Naive thymus-derived CD4-positive, alpha-beta T cell (primary cell): ENCODE data around the gene ENDOV. TPM values are rescaled to one million over a fixed set of nuclear protein-coding genes. Genes with fewer than 3 reads are reported as not detected.
A peak's percentile ranks its signal among the peaks of the same experiment; 100 is the strongest.

Source experiments
- ATAC-seq: fragments of 150-1000 bp; cut with Tn5 transposase; 2 replicates; pipeline ENCODE4 v1.10.0; 2021; ENCODE audit warnings: mild to moderate bottlenecking, moderate library complexity
- CTCF ChIA-PET: fragments of 350-600 bp; sonication (Branson Sonifier 250); formaldehyde crosslinking; loops from one replicate; lab custom pipeline; 2021; ENCODE audit warnings: antibody characterized with exemption; lab: Charles Lee
- POLR2A ChIA-PET: fragments of 350-600 bp; sonication (Branson Sonifier 250); formaldehyde crosslinking; loops from one replicate; lab custom pipeline; 2021; ENCODE audit warnings: antibody characterized with exemption, inconsistent platforms; lab: Charles Lee
- DNase-seq, 9 donors: peaks; one replicate each; pipeline versions ENCODE4 v3.0.0 to v3.0.0-alpha.2; 2020 to 2022; ENCODE audit warnings: mixed read lengths in 1 of 9
- H3K27ac ChIP-seq: one replicate; pipeline ENCODE4 v1.7.0; 2013; ENCODE audit warnings: mild to moderate bottlenecking, low read depth, low read length, moderate library complexity
- H3K27me3 ChIP-seq, 2 donors: one replicate each; pipeline ENCODE4 v1.7.0; 2013; ENCODE audit warnings: low read length in 2 of 2, mild to moderate bottlenecking in 2 of 2, moderate library complexity in 2 of 2; ENCODE audit not compliant: control insufficient read depth in 2 of 2, insufficient read depth in 2 of 2
- H3K36me3 ChIP-seq, 3 experiments: 1 replicate in 2 of 3; 2 replicates in 1 of 3; pipeline ENCODE4 v1.7.0; 2013; ENCODE audit warnings: low read length in 3 of 3, mild to moderate bottlenecking in 3 of 3, moderate library complexity in 1 of 3; ENCODE audit not compliant: insufficient read depth in 3 of 3, control insufficient read depth in 2 of 3
- H3K4me1 ChIP-seq, 2 donors: one replicate each; pipeline ENCODE4 v1.7.0; 2013; ENCODE audit warnings: low read length in 2 of 2, mild to moderate bottlenecking in 2 of 2, moderate library complexity in 1 of 2; ENCODE audit not compliant: control insufficient read depth in 2 of 2, insufficient read depth in 2 of 2
- H3K4me3 ChIP-seq: 2 replicates; pipeline ENCODE4 v1.7.0; 2013; ENCODE audit warnings: mild to moderate bottlenecking, low read length
- H3K9me3 ChIP-seq, 3 experiments: 1 replicate in 2 of 3; 2 replicates in 1 of 3; pipeline ENCODE4 v1.7.0; 2013; ENCODE audit warnings: low read length in 3 of 3; ENCODE audit not compliant: control insufficient read depth in 2 of 3
- H3K27ac Mint-ChIP-seq, 9 donors: one replicate each; pipeline ENCODE4 v1.8.0; 2020 to 2022; ENCODE audit warnings: mixed read lengths in 9 of 9, mild to moderate bottlenecking in 8 of 9, moderate library complexity in 5 of 9, inconsistent platforms in 2 of 9
- H3K27me3 Mint-ChIP-seq, 5 donors: one replicate each; pipeline ENCODE4 v1.8.0; 2021 to 2022; ENCODE audit warnings: mixed read lengths in 5 of 5, mild to moderate bottlenecking in 1 of 5
- H3K36me3 Mint-ChIP-seq, 5 donors: one replicate each; pipeline ENCODE4 v1.8.0; 2020 to 2022; ENCODE audit warnings: mixed read lengths in 5 of 5, mild to moderate bottlenecking in 3 of 5, inconsistent platforms in 1 of 5
- H3K4me1 Mint-ChIP-seq, 7 donors: one replicate each; pipeline ENCODE4 v1.8.0; 2020 to 2022; ENCODE audit warnings: mixed read lengths in 7 of 7, mild to moderate bottlenecking in 3 of 7, inconsistent platforms in 1 of 7
- H3K4me3 Mint-ChIP-seq, 10 donors: one replicate each; pipeline ENCODE4 v1.8.0; 2020 to 2022; ENCODE audit warnings: mild to moderate bottlenecking in 10 of 10, mixed read lengths in 10 of 10, moderate library complexity in 6 of 10, inconsistent platforms in 2 of 10
- H3K9me3 Mint-ChIP-seq, 11 donors: one replicate each; pipeline ENCODE4 v1.8.0; 2020 to 2022; ENCODE audit warnings: mixed read lengths in 11 of 11, mild to moderate bottlenecking in 4 of 11, inconsistent platforms in 1 of 11, moderate library complexity in 1 of 11
- intact Hi-C, 2 donors: fragments of 100-400 bp; cut with micrococcal nuclease; formaldehyde crosslinking; loops; one replicate each; pipeline ENCODE4 v1.15.1; 2023
- polyA plus RNA-seq, 2 donors: library from polyadenylated mRNA; unstranded; fragments of 300-500 nt; fragmentation: Illumina TruSeq; gene quantifications; one replicate each; pipeline ENCODE4 v1.2.3, GENCODE V29; 2021
- total RNA-seq, 6 experiments: library from RNA in 5 of 6; stranded (reverse) in 5 of 6; gene quantifications; 1 replicate in 5 of 6; 2 replicates in 1 of 6; pipeline ENCODE4 v1.2.3 and lab custom pipeline; 2021 to 2026

The ENDOV gene
- total and polyA plus RNA-seq, 7 experiments from 2014 or later, result 7.5 to 26.5 (median 20.9) TPM

DNA sequence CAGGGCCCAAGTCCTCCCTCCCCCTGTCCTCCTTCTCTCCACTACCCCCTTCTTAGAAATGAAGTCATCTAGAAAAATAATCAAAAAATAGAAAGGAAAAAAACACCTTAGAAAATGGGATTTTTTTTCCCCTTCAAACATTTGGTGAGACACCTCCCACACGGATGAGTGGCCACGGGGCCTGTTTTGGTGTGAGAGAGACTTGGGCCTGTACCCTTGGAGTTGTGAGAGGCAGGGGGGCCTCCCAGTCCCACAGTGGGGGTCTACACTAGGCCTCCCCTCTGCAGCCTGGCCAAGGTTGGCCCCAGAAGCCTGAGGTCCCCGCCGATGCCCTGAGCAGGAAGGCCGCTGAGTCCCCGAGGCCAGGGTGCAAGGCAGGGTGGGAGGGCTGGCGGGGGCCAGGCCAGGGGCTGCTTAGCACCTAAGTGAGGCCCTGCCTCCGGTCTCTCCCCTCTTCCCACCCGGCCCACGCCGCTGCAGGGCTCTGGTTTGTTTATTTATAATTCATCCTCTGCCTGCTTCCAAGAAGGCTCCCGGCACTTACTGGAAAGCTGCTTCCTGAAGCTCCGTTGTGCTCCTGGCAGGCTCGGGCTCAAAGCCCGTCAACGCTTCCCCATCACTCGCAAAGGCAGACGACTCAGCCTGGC lies 35.1 kb downstream of the ENDOV start:
- Mint-ChIP-seq H3K27me3 (peaks cover 0 to 6% (median 0%) of the 10 kb centered on the region in 5 donors), H3K27ac (peak overlapping the region in 1 of 9 donors; percentile 62), H3K9me3 (peaks cover 0 to 2% (median 0%) of the 10 kb centered on the region in 11 donors), H3K4me1 (peaks cover 0 to 13% (median 8%) of the 10 kb centered on the region in 7 donors), H3K36me3 (peaks cover 0 to 3% (median 0%) of the 10 kb centered on the region in 5 donors), H3K4me3 (no peak overlapping the region)
- no peak for ATAC-seq
- peaks cover 7 to 8% of the 10 kb centered on the region in 2 donors for H3K4me1 ChIP-seq
- ChIA-PET CTCF (interaction anchor here (0.6 kb wide), 1 partner anchor 538 kb away, joined by 3 read pairs; no protein-coding TSS in a partner anchor), POLR2A (interaction anchor here (1.3 kb wide), 1 partner anchor 667 kb away, joined by 3 read pairs; no protein-coding TSS in a partner anchor)
- DNase-seq, result no peak
- H3K27ac ChIP-seq, result no peak overlapping the region
- H3K27me3 ChIP-seq, result no peaks in the 10 kb centered on the region
- H3K36me3 ChIP-seq, result peaks cover 0 to 6% (median 0%) of the 10 kb centered on the region in 3 experiments
- no peaks in the 10 kb centered on the region for H3K9me3 ChIP-seq
- intact Hi-C loops, result loop anchor here (5.0 to 10.0 kb wide), 6 partner anchors 255 to 1415 kb away; partner anchors contain the start of genes FAAP100 (in 2 of the 2), BAIAP2 (in 1 of the 2) and P4HB (in 1 of the 2)
- H3K4me3 ChIP-seq, result no peak overlapping the region

DNA sequence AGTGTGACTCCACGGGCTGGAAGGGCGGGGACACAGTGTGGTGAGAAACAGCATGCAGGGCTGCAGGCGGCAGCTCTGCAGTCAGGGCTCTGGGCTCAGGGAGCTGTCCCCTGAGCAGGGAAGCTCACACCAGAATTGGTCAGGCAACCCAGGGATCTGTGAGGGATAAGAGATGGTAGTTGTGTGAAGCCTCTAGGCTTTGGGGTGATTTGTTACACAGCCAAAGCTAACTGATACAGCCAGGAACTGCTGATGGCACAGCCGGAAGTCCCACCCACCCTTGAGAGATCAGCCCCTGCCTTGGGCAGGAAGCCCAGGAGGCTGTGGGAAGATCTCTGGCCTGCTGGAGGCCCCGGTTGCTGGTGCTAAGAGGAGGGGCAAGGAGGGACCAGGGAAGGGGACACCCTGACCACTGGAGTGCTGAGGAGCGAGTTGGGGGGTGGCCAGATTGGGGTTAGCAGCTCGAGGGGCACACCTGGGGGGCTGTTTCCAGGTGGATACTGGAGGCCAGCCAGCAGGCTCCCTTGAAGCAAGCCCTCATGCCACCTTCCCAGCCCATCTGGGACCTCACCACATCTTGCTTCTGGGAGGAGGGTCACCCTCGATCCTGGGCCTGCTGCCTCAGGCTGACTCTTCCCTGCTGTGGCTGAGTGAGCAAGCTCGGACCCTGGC lies 36.3 kb downstream of the ENDOV start:
- no peak overlapping the region for H3K4me3 ChIP-seq
- H3K27me3 ChIP-seq, result no peaks in the 10 kb centered on the region
- Mint-ChIP-seq H3K4me3 (no peak overlapping the region), H3K4me1 (peaks cover 0 to 23% (median 15%) of the 10 kb centered on the region in 7 donors), H3K27ac (no peak overlapping the region), H3K9me3 (peaks cover 0 to 2% (median 0%) of the 10 kb centered on the region in 11 donors), H3K36me3 (peaks cover 0 to 3% (median 0%) of the 10 kb centered on the region in 5 donors), H3K27me3 (peaks cover 0 to 6% (median 0%) of the 10 kb centered on the region in 5 donors)
- H3K4me1 ChIP-seq, result peaks cover 11 to 14% of the 10 kb centered on the region in 2 donors
- ATAC-seq (no peak), DNase-seq (no peak)
- ChIA-PET CTCF (no interaction called here), POLR2A (no interaction called here)
- peaks cover 0 to 7% (median 0%) of the 10 kb centered on the region in 3 experiments for H3K36me3 ChIP-seq
- H3K27ac ChIP-seq, result no peak overlapping the region
- intact Hi-C loops, result loop anchor here (5.0 to 10.0 kb wide), 6 partner anchors 254 to 1414 kb away; partner anchors contain the start of genes FAAP100 (in 2 of the 2), BAIAP2 (in 1 of the 2) and P4HB (in 1 of the 2)
- H3K9me3 ChIP-seq, result no peaks in the 10 kb centered on the region

DNA sequence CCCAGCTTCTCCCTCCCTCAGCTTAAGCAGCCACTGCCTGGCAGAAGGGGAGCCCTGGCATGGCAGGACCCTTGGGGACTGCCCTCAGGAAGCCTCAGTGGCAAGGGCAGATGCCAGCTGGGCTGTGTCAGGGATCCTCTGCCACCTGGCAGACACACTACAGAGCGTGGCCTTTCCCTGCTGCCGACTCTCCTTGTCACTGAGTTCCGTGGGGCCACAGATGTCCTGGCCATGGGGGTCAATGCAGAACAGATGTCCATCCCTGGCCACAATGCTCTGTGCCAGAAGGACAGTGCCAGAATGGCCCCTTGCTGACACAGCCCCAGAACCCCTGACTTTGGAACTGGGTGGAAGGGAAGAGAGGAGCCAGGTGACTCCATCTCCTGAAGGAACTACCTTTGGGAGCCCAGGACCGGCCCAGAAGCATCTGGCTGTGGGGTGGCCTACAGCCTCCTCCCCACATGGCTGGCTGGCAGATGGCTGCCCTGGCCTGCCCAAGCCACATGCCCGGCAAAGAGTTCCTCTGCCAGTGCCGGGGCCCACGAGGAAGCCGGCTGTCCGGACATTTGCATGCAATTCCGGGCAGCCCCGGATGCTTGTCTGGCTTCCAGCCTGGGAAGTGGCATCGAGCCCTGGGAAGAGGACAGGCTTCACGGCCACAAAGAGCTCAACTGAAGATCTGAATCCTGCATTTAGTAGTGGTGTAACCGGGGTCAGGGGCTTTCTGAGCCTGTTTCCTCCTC lies 37.4 kb downstream of the ENDOV start:
- Mint-ChIP-seq H3K4me1 (peaks cover 0 to 28% (median 15%) of the 10 kb centered on the region in 7 donors), H3K27ac (no peak overlapping the region), H3K4me3 (peak overlapping the region in 2 of 10 donors; percentile 92 to 95), H3K36me3 (peaks cover 0 to 3% (median 0%) of the 10 kb centered on the region in 5 donors), H3K9me3 (peaks cover 0 to 2% (median 0%) of the 10 kb centered on the region in 11 donors), H3K27me3 (peaks cover 0 to 11% (median 0%) of the 10 kb centered on the region in 5 donors)
- Histone ChIP-seq H3K4me1 (peaks cover 11 to 14% of the 10 kb centered on the region in 2 donors), H3K9me3 (no peaks in the 10 kb centered on the region), H3K27ac (no peak overlapping the region), H3K36me3 (peaks cover 0 to 7% (median 0%) of the 10 kb centered on the region in 3 experiments), H3K27me3 (peaks cover 0 to 3% of the 10 kb centered on the region in 2 donors), H3K4me3 (no peak overlapping the region)
- ATAC-seq, result no peak
- intact Hi-C loops, result loop anchor here (5.0 to 10.0 kb wide), 6 partner anchors 252 to 1412 kb away; partner anchors contain the start of genes FAAP100 (in 2 of the 2), BAIAP2 (in 1 of the 2) and P4HB (in 1 of the 2)
- DNase-seq, result no peak
- ChIA-PET POLR2A (no interaction called here), CTCF (interaction anchor here (0.5 kb wide), 1 partner anchor 1607 kb away, joined by 3 read pairs; no protein-coding TSS in a partner anchor)

DNA sequence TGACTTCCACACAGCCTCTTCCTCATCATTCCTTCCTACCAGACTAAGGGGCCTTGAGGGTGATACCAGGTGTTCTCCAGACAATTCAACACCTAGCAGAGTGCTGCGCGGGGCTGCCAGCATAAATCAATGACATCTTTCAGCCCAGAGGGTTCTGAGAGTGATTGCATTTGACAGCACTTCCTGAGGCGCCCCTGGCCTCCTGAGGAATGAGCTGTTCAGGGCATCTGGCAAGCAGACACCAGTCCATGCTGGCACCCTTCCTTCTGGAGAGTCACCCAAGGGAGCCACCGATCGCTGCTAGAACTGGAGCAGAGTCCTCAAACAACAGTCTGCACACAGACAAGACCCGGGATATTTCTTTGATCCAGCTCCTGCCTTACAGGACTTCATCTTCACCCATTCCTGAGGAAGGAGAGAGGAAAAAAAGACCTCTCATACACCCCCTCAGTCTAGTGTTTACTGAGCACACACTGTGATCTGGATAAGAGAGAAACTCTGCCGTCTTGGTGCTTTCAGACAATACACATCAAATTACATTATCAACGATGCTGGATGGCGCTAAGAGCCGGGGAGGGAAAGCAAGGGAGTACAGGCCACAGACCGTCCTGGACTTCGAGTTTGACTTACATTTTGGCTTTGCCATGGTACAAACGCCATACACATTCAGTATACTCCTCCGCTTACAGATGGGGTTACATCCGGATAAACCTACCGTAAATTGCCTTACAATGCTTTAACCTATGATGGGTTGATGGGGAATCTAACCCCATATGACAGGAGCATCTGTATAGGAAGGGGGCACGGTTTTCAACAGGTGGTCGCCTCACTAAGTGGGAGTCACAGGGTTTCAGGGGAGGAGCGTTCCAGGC lies 38.4 kb downstream of the ENDOV start:
- Histone ChIP-seq H3K27me3 (peaks cover 0 to 3% of the 10 kb centered on the region in 2 donors), H3K9me3 (no peaks in the 10 kb centered on the region), H3K4me3 (peak overlapping the region; percentile 83), H3K36me3 (peaks cover 0 to 7% (median 0%) of the 10 kb centered on the region in 3 experiments), H3K4me1 (peaks cover 11 to 14% of the 10 kb centered on the region in 2 donors), H3K27ac (peak overlapping the region; percentile 100)
- Mint-ChIP-seq H3K27ac (peak overlapping the region; percentile 93 to 99 (median 95)), H3K4me3 (peak overlapping the region; percentile 90 to 98 (median 94)), H3K27me3 (peaks cover 0 to 14% (median 8%) of the 10 kb centered on the region in 5 donors), H3K36me3 (peaks cover 0 to 3% (median 0%) of the 10 kb centered on the region in 5 donors), H3K9me3 (peaks cover 0 to 2% (median 0%) of the 10 kb centered on the region in 11 donors), H3K4me1 (peaks cover 0 to 33% (median 15%) of the 10 kb centered on the region in 7 donors)
- DNase-seq (no peak), ATAC-seq (no peak)
- ChIA-PET CTCF (no interaction called here), POLR2A (interaction anchor here (0.6 to 1.8 kb wide), 11 partner anchors 39 to 924 kb away, joined by 3 to 11 read pairs (median 4); partner anchors contain the start of genes NDUFAF8, RPTOR and TEPSIN)
- intact Hi-C loops, result loop anchor here (5.0 to 10.0 kb wide), 6 partner anchors 251 to 1411 kb away; partner anchors contain the start of genes FAAP100 (in 2 of the 2), BAIAP2 (in 1 of the 2) and P4HB (in 1 of the 2)

DNA sequence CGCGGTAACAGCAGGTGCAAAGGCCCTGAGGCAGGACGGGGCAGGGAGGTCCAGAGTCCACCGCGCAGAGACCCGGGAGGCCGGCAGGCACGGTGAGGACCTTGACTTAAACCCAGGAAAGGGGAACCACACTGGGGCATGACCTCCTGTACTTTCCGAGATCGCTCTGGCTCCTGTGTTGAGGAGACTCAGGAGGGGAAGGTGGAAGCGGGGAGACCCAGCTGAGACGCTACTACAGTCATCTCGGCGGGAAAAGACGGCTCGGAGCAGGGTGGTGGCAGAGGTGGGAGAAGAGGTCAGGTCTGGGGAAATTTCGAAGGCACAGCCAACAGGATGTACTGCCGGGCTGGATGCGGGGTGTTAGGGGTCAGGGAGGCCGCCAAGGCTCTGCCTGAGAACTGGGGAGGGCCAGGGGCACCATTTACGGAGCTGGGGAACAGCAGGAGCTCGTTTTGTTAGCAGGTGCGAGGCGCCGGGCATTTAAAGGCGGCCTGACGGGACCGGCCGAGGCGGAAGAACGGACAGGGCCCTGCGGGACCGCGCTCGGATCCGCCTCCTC lies 39.1 kb downstream of the ENDOV start:
- Mint-ChIP-seq H3K4me1 (peaks cover 0 to 35% (median 15%) of the 10 kb centered on the region in 7 donors), H3K9me3 (peaks cover 0 to 2% (median 0%) of the 10 kb centered on the region in 11 donors), H3K4me3 (peak overlapping the region; percentile 90 to 98 (median 94)), H3K36me3 (peaks cover 0 to 3% (median 0%) of the 10 kb centered on the region in 5 donors), H3K27me3 (peaks cover 0 to 17% (median 14%) of the 10 kb centered on the region in 5 donors), H3K27ac (peak overlapping the region; percentile 93 to 99 (median 95))
- intact Hi-C loops, result loop anchor here (1.0 to 10.0 kb wide), 9 partner anchors 21 to 1411 kb away; partner anchors contain the start of genes ENDOV (in 2 of the 2), FAAP100 (in 2 of the 2), BAIAP2 (in 1 of the 2) and P4HB (in 1 of the 2)
- peaks cover 0 to 3% of the 10 kb centered on the region in 2 donors for H3K27me3 ChIP-seq
- ChIA-PET POLR2A (interaction anchor here (0.6 to 1.8 kb wide), 23 partner anchors 10 to 785 kb away, joined by 3 to 11 read pairs (median 4); partner anchors contain the start of genes NDUFAF8, RPTOR and TEPSIN), CTCF (no interaction called here)
- no peaks in the 10 kb centered on the region for H3K9me3 ChIP-seq
- H3K4me1 ChIP-seq, result peaks cover 11 to 14% of the 10 kb centered on the region in 2 donors
- peak overlapping the region; percentile 83 for H3K4me3 ChIP-seq
- H3K27ac ChIP-seq, result peak overlapping the region; percentile 100
- DNase-seq (no peak), ATAC-seq (no peak)
- peaks cover 0 to 7% (median 0%) of the 10 kb centered on the region in 3 experiments for H3K36me3 ChIP-seq
